GM19193 (cell line): ENCODE data around the gene SORCS2.

Experiments
- POLR2A ChIP-seq: IDR thresholded peaks from 4 replicates; pipeline ENCODE4 v1.6.1; 2011; ENCODE audit not compliant: insufficient read depth, insufficient read length; ENCODE audit errors: extremely low read depth

Gene SORCS2

GRCh38 chr4:7358100-7358735, 165.9 kb downstream of the SORCS2 start:
- TF ChIP-seq POLR2A = no peak

- TF ChIP-seq POLR2A = no peak
These were observed 167.2 kb downstream of the SORCS2 start for GRCh38 chr4:7359400-7360062.

GRCh38 chr4:7360806-7361205, 168.5 kb downstream of the SORCS2 start:
- TF ChIP-seq POLR2A = no peak

DNA sequence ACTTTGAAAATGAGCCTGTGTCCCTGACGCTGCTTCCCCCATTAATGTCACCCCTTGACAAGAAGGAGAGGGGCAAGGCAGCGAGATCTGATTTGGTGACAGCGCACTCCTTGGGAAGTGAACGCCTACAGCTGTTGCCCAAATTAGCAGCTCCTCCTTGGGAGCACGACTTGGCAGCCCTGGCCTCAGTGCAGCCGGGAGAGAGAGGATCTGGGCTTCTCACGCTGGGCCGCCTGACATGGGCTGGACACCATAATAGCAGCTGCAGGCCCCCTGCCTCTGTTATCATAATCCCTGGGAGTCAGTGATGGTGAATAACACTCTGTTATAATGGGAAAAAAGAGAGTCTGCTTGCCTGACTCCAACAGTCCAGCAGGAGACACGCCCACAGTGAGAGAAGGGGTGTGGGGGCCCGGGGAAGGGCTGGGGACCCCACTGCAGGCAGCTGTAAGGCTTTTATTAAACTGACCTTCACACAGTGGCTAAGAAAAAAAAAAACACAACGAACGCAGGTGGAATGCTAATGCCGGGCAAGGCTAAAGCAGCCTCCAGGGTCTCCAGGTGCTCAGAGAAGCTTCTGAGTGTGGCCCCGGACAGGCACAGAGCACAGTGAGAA, 169.1 kb downstream of the SORCS2 start:
- no peak for TF ChIP-seq POLR2A

DNA sequence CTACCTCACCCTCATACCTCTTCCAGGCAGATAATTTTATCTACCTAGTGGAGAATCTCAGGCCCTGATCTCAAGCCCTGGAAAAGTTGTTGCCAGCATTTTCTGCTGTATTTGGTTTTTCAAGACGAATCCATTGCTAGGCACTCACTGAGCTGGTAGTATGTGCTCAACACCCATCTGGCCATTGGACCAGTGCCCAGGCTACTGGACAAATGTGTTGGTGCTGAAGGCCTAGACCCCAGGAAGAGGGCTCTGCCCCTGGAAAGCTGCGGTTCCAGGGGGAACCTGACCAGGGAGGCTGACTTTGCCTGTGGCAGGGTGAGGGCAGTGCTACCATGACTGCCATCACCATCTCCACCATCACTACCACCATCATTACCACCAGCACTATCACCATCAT, 170.0 kb downstream of the SORCS2 start:
- TF ChIP-seq POLR2A = no peak

- TF ChIP-seq POLR2A = no peak
These were observed 170.6 kb downstream of the SORCS2 start for GRCh38 chr4:7362862-7363430.

DNA sequence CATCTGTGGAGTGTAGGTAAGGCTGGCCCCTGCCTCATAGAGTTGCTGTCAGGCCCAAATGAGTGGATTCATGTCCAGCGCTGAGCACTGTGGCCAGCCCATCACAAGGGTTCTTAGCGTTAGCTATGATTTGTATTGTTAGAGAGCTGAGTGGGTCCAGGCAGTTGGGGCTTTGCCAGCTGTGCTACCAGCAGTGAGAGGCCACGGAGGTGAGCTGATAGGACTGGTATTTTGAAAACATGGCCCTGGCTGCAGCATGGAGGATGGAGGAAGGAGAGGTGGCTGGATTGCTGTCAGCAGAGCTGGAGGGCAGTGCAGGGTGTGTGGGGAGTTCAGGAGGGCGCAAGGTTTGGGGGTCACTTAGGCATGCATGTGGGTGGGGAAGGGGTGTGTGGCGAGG, 172.6 kb downstream of the SORCS2 start:
- no peak for TF ChIP-seq POLR2A

- TF ChIP-seq POLR2A = no peak
These were observed 173.3 kb downstream of the SORCS2 start for GRCh38 chr4:7365462-7366179.

DNA sequence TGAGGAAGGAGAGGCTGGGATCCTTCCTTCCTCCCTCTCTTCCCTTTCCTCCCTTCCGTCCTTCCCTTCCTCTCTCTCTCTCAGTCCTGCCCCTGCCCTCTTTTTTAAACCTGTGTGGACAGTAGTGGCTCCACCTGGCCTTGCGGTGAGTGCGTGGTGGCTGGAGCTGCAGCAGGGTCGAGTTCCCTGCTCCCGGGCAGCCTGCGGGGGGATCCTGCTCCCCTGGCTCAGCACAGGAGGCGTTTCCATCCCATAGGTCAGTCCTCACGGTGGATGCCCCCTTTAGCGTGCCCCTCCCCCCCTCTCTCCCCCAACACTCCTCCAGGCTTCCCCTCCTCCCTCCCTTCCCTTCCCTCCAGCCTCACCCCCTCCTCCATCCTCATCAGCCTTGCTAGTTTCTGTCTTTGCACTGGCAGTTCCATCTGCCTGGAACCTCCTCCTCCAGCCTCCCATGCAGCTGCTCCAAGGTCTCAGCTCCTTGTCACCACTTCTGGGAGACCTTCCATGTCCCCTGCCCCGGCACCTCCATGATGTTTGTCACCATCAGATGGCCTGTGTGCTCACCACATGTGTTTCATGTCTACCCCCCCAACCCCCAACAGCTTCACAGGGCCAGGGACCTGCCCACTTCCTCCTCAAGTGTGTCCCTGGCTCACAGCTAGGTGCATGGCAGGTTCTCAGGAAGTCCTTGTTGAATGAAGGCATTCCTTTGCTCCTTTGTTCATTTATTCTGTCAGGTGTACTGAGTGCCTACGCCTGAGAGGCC, 174.0 kb downstream of the SORCS2 start:
- TF ChIP-seq POLR2A = no peak

DNA sequence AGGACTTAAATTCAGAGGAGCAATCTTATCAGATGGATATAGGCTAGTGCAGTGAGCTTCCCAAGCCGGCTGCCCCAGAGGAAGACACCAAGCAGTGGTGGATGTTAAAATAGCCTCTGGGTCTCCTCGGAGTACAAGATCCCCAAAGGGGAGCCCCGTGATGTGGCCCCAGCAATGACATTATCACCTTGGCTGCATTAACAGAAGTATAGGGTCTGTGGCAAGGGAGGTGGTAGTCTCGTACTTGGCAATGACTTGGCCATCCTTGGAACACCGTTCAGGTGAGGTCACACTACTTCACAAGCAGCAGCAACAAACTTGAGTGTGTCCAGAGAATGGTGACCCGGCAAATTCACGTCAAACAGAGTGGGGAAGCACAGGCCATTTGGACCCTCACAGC, 174.6 kb downstream of the SORCS2 start:
- TF ChIP-seq POLR2A = no peak

GRCh38 chr4:7367406-7367805, 175.1 kb downstream of the SORCS2 start:
- no peak for TF ChIP-seq POLR2A

GRCh38 chr4:7367864-7368277, 175.5 kb downstream of the SORCS2 start:
- no peak for TF ChIP-seq POLR2A

DNA sequence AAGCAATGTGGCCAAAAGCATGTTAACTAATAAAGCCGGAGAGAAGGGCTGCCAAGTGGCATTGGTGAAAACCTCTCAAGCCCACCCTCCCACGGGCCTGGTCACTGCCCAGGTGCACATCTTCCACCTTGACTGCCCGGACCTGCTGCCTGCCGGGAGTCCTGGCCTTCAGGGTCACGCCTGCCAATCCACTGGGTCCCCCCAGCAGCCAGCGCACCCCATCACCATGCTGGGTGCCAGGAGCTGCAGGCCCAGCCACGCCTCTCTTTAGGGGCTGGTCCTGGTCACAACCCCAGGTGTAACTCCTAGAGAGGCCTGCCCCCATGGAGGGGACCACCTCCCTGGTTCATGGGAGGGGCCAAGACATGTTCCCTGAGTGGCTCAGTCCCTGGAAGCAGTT, 176.0 kb downstream of the SORCS2 start:
- no peak for TF ChIP-seq POLR2A

- TF ChIP-seq POLR2A = no peak
These were observed 177.2 kb downstream of the SORCS2 start for GRCh38 chr4:7369511-7369910.

DNA sequence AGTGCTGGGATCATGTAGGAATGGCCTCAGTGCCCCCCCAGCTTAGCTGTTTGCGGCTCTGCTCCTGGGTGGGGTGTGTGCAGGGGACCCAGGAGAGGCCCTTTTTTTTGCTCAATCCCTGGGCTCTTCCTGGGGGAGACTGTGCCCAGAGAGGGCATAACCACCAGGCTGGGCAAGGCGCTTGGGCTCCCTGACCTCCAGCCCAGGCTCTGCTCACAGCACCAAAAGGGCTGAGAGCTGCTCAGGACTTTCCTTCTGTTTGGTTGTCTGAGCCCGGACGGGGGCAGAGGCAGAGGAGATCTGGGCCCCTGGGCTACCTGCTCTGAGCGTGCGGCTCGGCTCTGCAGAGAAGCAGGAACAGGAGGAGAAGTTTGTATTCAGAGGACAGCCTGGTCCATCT, 177.7 kb downstream of the SORCS2 start:
- no peak for TF ChIP-seq POLR2A

DNA sequence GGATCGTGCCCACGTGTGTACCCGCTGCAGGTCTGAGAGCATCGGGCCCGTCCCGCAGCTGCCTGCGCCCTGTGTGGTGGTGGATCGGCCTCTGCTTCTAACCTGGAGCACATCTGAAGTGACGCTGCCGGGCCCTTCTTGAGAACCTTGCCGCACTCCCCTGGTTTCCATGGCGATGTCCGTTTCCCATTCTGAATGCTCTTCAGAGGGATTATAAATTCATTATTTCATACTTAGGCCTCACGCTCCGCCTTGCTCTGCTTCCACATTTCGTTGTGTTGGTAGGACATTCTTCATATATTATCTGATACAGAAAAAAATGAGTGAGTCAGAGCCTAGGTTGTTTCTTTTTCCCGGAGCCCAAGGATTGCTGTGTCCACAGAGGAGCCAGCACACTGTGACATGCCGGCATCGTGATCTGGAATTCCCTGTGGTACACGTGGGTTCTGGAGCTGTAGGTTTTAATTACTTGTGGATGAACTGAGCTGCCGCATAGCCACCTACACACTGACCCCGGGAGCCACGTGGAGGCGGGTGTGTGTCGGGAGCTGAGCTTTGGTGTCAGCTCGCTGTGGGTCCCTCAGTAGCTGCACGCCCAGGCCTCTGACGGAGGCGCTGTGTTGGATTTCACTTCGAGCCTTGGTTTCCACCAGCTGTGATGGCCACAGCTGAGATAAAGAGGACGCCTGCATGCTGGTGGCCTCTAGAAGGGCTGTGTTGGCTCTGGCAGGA, 179.0 kb downstream of the SORCS2 start:
- no peak for TF ChIP-seq POLR2A
